Right kidney (tissue), 9 donors: Measurements from ENCODE around the gene ATP23.
A peak's percentile ranks its signal among the peaks of the same experiment; 100 is the strongest.

ENCODE experiments used
- DNase-seq: peaks from one replicate; pipeline ENCODE4 v3.0.0-alpha.2; 2016
- long read RNA-seq, 8 donors: transcript quantifications; one replicate each; lab custom pipeline, GENCODE V29; 2026

ATP23 gene
- long read RNA-seq, donor 1, transcript ATP23-201 (6 exons, 1,245 nt), result major isoform, 6 of 6 reads
- long read RNA-seq, donor 1, partial matches to known transcripts, result 0 of 6 reads
- long read RNA-seq, donor 1, other reads (novel, unspliced or antisense), result 0 of 6 reads
- long read RNA-seq, donor 2, partial matches to known transcripts, result 0 of 3 reads
- long read RNA-seq, donor 2, other reads (novel, unspliced or antisense), result 0 of 3 reads
- long read RNA-seq, donor 3, partial matches to known transcripts, result 0 of 1 reads
- long read RNA-seq, donor 3, other reads (novel, unspliced or antisense), result 0 of 1 reads
- long read RNA-seq, donor 4, partial matches to known transcripts, result 0 of 53 reads
- long read RNA-seq, donor 4, other reads (novel, unspliced or antisense), result 49 of 53 reads
- long read RNA-seq, donor 5, transcript ATP23-201 (6 exons, 1,245 nt), result major isoform, 5 of 6 reads
- long read RNA-seq, donor 5, partial matches to known transcripts, result 0 of 6 reads
- long read RNA-seq, donor 5, other reads (novel, unspliced or antisense), result 0 of 6 reads
- long read RNA-seq, donor 6, partial matches to known transcripts, result 0 of 4 reads
- long read RNA-seq, donor 6, other reads (novel, unspliced or antisense), result 0 of 4 reads
- long read RNA-seq, donor 7, partial matches to known transcripts, result 0 of 57 reads
- long read RNA-seq, donor 7, other reads (novel, unspliced or antisense), result 52 of 57 reads
- long read RNA-seq, donor 8, partial matches to known transcripts, result 0 of 2 reads
- long read RNA-seq, donor 8, other reads (novel, unspliced or antisense), result 0 of 2 reads

GRCh38 chr12:57941165-57941894 is at the start of gene ATP23:
Gene ATP23 (plus strand): TSS chr12:57941567. CDS start chr12:57941702, 135 bp downstream.
- DNase-seq, result peak; percentile 93

DNA sequence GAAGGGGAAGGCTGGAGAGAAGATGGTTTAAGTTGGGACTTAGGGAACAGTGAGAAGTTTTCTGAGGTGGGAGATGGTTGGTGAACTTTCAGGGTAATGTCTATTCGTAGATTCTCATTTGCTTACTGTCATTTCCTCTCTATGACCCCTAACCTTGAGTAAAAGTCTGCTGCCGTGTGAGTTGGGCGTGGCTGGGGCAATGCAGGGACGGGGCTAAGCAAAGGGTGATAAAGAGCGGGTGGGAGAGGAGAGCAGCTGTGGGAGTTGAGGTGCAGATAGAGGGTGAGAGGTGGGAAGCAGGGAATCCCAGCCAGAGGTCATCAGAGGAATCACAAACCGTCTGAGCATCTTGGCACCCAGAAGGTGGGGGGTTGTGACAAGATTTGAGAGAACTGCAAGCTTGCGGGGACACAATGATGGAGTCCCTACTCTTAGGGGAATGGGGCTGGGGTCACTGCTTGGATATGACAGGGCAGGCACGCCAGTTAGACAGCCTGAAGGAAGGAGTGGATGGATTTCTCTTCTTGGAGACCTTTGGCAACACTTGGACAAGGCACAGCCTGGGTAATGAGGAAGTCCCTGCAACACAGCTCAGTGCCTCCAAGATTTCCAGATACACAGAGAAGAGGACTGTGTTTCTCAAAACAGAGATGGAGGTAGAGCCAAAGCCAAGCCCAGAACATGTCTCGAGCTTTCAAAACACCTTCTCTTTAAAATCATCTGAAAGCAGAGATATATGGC is 49.0 kb upstream of the ATP23 start:
- no peak for DNase-seq

DNA sequence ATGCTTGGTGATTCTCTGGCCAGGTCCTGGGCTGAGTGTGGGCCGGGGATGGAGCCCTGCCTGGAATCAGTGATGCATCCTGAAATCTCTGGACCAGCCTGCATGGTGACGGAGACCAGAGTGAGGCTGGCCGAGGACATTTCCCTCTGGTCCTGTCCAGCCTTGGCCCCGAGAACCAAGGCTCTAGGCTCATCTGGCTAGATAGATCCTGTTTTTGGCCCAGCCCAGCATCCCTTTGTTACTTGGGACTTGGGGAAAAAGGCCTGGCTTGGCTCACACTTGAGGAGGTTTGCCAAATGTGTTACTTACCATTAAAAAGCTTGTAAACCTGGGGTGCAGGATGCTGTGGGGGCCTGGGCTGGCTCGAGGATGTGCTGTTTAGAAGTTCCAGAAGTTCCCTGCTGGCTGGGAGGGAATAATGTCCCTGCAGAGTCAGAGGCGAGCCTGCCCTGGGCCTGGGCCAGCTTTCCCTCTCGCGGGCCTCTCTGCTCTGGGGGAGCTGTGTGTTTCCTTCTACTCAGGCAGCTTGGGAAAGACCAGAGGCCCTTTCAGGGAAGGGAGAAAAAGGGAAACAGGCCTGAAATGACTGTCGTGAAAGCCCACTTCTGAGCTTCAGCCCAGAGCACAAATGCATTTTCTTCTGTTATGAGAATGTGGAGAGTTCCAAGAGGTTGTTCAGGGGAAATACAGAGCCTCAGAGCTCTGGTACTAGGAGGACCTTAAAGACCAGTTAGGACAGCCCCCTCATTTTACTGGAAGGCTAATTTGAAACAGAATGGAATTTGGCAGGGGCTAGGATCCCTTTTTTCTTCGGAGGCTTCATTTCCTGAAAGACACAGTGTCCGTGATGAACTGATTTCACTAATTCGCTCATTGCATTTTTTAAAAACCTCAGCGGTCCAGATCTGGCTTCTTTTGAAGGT is 47.7 kb upstream of the ATP23 start:
- DNase-seq, result peak; percentile 84

DNA sequence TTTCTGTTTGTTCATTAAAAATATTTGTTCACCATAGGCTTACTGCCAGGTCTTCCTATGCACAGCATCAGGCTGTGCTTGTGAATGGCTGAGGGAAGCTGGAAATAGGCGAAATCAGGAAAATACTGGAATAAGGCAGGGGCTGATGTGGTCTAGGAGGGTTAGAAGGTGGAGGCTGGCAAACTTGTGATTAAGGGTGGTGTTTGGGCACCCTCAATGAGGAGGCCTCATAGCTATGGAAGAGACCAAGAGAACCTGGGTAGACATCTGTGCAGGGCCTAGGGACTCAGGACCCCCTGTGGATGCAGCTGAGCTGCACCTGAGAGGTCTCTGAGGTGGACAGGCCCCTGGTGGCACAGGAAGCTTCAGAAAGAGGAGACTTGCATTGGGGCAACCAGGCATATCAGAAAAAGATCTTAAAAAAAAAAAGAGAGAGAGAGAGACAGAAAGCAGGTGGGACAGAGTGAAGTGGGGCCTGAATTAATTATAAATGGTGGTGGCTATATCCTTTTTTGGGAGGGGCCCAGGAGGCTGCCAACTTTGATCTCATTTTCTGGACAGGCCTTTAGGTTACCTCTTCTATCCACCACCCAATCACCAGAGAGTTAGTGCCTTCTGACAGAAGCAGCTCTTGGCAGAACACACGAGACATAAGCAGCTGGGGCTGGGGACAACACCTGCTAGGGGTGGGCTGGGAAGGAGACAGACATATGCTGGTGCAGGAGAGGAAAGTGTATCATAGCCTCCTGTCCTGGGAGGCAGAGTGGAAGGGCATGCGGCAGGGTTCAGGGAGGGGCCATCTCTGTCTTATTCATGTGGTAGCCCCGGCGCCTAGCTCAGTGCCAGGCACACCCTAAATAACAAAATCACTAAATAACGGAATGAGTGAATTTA is 46.7 kb upstream of the ATP23 start:
- no peak for DNase-seq

- no peak for DNase-seq
These were observed 45.8 kb upstream of the ATP23 start for GRCh38 chr12:57895389-57896114.

DNA sequence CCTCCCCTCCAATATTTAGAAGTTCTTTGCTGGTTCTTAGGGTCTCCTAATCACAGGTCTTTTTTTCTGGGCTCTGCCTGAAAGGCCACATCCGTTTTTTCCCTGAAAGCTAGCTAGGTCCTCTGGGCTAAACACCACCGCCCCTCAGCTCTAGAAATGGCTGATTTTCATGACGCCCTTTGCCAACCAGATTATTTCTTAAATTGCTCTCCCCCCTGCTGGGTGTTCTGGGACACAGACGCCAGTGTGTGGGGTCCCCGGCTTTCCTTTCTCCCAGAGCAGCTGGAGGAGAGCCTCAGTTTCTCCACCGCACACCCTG is 45.3 kb upstream of the ATP23 start:
- DNase-seq, result no peak

GRCh38 chr12:57896434-57897201 is 44.7 kb upstream of the ATP23 start:
- DNase-seq, result peak; percentile 84

GRCh38 chr12:57897286-57897974 is 43.9 kb upstream of the ATP23 start:
- DNase-seq, result no peak

DNA sequence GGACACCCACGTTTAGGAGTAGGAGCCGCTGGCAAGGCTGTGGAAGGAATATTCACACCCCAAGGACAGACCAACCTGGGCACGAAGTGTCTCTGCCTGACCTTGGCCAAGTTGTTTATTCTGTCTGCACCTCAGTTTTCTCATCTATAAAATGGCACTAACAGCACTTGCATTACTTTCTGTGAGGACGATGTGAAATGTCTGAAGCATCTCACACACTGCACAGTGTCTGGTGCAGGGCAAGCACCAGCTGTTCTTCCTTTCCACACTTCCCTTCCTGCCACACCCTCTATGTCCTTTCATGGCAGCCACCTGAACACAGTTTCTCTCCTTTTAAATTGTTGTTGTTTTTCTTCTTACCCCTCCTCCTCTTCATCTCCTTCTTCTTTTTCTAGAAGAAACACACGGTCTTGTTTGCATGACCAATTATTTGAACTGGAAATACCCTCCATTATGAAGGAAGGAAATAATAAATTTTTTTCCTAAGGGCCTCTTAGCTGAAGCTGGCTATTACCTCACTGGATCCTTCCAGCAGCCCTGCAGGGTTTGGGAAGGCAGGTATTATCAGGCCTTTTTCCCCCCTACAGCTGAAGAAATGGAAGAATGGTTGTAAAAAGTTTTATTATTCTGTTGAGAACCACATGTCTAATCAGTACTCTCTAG is 42.9 kb upstream of the ATP23 start:
- no peak for DNase-seq

GRCh38 chr12:57899010-57899662 is 42.2 kb upstream of the ATP23 start:
- no peak for DNase-seq

DNA sequence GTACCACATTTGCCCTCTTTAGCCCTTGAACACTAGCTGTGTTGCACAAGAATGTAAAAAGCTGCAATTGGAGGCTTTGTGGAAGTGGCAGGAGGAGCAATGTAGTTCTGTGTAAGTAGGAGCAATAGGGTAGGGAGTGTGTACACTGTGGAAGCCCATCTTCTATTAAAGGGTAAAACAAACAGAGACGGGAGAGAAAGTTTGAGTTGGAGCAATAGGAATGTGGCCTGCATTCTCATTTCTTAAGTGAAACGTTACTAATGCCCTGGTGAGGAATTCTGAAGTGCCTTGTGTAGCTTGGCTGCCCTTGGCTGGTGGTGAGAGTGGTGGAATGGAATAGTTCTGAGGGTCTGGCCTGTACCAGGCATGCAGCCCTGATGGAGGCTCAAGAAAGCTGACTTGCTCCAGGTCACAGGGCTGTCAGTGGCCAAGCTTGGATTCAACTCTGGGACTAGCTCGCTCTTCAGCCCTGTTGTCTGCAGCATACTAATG is 38.8 kb upstream of the ATP23 start:
- DNase-seq, result no peak

GRCh38 chr12:57904426-57904825 is 36.9 kb upstream of the ATP23 start:
- DNase-seq, result no peak

- DNase-seq, result peak; percentile 57
These were observed 36.2 kb upstream of the ATP23 start for GRCh38 chr12:57904848-57905811.

- no peak for DNase-seq
These were observed 35.4 kb upstream of the ATP23 start for GRCh38 chr12:57905812-57906475.

GRCh38 chr12:57906821-57907220 is 34.5 kb upstream of the ATP23 start:
- no peak for DNase-seq
